ENCODE data around the gene NECAP2. TPM values are rescaled to one million over a fixed set of nuclear protein-coding genes. Genes with fewer than 3 reads are reported as not detected.

Gene NECAP2
- total RNA-seq, 4 donors from 2014 or later = 43.8 to 56.8 (median 48.6) TPM

DNA sequence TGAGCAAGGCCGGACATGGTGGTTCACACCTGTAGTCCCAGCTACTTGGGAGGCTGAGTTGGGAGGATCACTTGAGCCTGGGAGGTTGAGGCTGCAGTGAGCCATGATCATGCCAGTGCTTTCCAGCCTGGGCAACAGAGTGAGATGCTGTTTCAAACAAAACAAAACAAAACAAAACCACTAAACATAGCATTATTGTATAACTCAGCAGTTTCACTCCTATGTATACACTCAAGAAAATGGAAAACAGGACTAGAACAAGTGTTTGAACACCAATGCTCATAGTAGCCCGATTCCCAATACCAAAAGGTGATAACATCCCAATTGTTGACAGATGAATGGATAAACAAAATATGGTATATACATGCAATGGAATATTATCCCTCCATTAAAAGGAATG, 2.0 kb upstream of the NECAP2 start:
- no peak for DNase-seq
- Histone ChIP-seq H3K9me3 (no peaks in the 10 kb centered on the region), H3K4me3 (replicated peaks in 1 of 3) (no peak overlapping the region), H3K27ac (no peak overlapping the region), H3K36me3 (no peaks in the 10 kb centered on the region), H3K4me1 (peaks cover 7% of the 10 kb centered on the region in 2 donors), H3K27me3 (no peaks in the 10 kb centered on the region)
- intact Hi-C loops (cut with DNase I) = no loop called here
- WGBS, 2 donors = 88 to 92% methylated on average over 2 of the region's 2 CpGs
- no peak for TF ChIP-seq POLR2A (IDR thresholded peaks at IDR 0.05)
- TF ChIP-seq, protein P1, sequence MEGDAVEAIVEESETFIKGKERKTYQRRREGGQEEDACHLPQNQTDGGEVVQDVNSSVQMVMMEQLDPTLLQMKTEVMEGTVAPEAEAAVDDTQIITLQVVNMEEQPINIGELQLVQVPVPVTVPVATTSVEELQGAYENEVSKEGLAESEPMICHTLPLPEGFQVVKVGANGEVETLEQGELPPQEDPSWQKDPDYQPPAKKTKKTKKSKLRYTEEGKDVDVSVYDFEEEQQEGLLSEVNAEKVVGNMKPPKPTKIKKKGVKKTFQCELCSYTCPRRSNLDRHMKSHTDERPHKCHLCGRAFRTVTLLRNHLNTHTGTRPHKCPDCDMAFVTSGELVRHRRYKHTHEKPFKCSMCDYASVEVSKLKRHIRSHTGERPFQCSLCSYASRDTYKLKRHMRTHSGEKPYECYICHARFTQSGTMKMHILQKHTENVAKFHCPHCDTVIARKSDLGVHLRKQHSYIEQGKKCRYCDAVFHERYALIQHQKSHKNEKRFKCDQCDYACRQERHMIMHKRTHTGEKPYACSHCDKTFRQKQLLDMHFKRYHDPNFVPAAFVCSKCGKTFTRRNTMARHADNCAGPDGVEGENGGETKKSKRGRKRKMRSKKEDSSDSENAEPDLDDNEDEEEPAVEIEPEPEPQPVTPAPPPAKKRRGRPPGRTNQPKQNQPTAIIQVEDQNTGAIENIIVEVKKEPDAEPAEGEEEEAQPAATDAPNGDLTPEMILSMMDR (IDR thresholded peaks at IDR 0.05) = no peak

DNA sequence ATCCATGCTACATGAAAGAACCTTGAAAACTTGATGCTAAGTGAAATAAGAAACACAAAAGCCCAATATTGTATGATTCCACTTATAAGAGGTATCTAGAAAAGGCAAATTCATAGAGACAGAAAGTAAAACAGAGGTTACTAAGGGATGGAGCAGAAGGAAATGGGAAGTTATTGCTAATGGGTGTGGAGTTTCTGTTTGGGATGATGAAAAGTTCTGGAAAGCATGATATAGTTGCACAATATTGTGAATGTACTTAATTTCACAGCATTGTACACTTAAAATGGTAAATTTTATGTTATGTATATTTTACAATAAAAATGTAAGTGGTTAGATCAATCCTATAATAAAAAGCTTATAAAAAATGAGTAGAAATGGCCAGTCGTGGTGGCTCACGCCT, 1.6 kb upstream of the NECAP2 start:
- intact Hi-C loops (cut with DNase I) = no loop called here
- Histone ChIP-seq H3K36me3 (peaks cover 0 to 1% of the 10 kb centered on the region in 2 donors), H3K9me3 (no peaks in the 10 kb centered on the region), H3K4me3 (replicated peaks in 1 of 3) (no peak overlapping the region), H3K27ac (no peak overlapping the region), H3K27me3 (no peaks in the 10 kb centered on the region), H3K4me1 (peaks cover 7% of the 10 kb centered on the region in 2 donors)
- WGBS, 2 donors = 84 to 91% methylated on average over 2 of the region's 2 CpGs
- no peak for DNase-seq
- TF ChIP-seq, protein P1 (IDR thresholded peaks at IDR 0.05) = no peak
- TF ChIP-seq POLR2A (IDR thresholded peaks at IDR 0.05) = no peak

DNA sequence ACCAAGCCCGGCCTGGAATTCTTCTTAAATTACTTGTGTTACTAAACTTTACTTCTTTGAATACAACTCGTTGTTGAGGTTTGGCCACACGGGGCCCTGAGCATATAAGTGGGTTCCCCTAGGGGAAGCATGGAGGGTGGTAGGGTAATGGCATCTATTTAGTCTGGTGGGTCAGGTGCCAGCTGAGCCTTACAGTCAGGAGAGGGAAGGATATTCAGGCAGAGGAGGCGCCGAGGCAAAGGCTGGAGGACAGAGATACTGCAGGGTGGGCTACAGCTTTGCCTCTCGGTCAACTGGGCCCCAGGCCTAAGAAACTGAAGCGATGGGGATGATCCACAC, 424 bp upstream of the NECAP2 start:
- peaks cover 7% of the 10 kb centered on the region in 2 donors for H3K4me1 ChIP-seq
- no peaks in the 10 kb centered on the region for H3K9me3 ChIP-seq
- TF ChIP-seq, protein P1 (IDR thresholded peaks at IDR 0.05) = no peak
- TF ChIP-seq POLR2A (IDR thresholded peaks at IDR 0.05) = no peak
- H3K27ac ChIP-seq = peak overlapping the region in 2 of 3 donors; percentile 47 to 81
- no peak for DNase-seq
- H3K4me3 ChIP-seq (replicated peaks in 1 of 3) = no peak overlapping the region
- peaks cover under 1 to 5% of the 10 kb centered on the region in 2 donors for H3K36me3 ChIP-seq
- intact Hi-C loops (cut with DNase I) = loop anchor here (10.0 kb wide), 1 partner anchor 55 kb away; no protein-coding TSS in a partner anchor
- WGBS, 2 donors = 32 to 44% methylated on average over 7 of the region's 7 CpGs
- H3K27me3 ChIP-seq = no peaks in the 10 kb centered on the region

DNA sequence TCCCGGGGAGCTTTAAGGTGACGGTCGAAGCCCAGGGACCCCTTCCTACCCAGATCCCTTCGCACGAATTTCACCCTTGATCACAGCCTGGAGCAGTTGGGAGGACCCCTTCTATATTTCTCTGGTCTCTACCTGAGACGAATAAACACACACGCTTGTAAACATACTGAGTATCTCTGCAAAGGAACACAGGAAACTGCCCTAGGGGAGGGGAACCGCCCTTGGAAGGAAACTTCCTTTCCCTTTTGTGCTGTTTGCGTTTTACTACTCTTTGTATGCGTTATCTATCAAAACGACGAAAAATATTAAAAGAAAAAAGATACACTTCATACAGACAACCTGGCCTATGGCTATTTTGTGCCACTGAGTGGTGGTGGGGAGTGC, 750 bp downstream of the NECAP2 start:
- no peak for DNase-seq
- 3 to 4% methylated on average over 12 of the region's 12 CpGs for WGBS, 2 donors
- no peaks in the 10 kb centered on the region for H3K27me3 ChIP-seq
- peaks cover 5 to 8% of the 10 kb centered on the region in 2 donors for H3K36me3 ChIP-seq
- H3K4me3 ChIP-seq (replicated peaks in 1 of 3) = peak overlapping the region; percentile 37 to 89 (median 81)
- intact Hi-C loops (cut with DNase I) = loop anchor here (10.0 kb wide), 1 partner anchor 54 kb away; no protein-coding TSS in a partner anchor
- peak overlapping the region in 2 of 3 donors; percentile 47 to 81 for H3K27ac ChIP-seq
- TF ChIP-seq, protein P1 (IDR thresholded peaks at IDR 0.05) = no peak
- peaks cover 7% of the 10 kb centered on the region in 2 donors for H3K4me1 ChIP-seq
- H3K9me3 ChIP-seq = no peaks in the 10 kb centered on the region

DNA sequence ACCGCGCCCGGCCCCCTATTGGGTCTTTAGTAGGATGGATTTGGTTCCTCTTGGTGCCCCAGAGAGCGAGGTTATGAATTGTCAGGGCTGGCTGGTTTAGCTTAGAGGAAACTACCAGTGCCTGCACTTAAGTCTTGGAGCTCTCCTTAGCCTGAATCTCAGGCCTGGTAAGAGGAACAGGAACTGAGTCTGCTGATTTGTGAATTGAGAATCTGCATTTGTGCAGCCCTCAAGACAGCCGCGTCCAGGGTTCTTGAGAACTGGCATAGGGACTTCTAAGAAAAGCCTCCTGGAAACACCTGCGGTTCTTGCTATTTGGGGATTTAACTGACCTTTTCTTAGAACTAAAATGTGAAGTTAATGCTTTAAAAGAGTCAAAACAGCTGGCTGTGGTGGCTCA, 1.7 kb downstream of the NECAP2 start:
- DNase-seq = no peak
- Histone ChIP-seq H3K4me3 (replicated peaks in 1 of 3) (no peak overlapping the region), H3K36me3 (peaks cover 5 to 8% of the 10 kb centered on the region in 2 donors), H3K4me1 (peaks cover 7% of the 10 kb centered on the region in 2 donors), H3K27ac (no peak overlapping the region), H3K27me3 (no peaks in the 10 kb centered on the region), H3K9me3 (no peaks in the 10 kb centered on the region)
- intact Hi-C loops (cut with DNase I) = loop anchor here (10.0 kb wide), 1 partner anchor 53 kb away; no protein-coding TSS in a partner anchor
- WGBS, 2 donors = 85 to 93% methylated on average over 5 to 7 of the region's 7 CpGs
- TF ChIP-seq, protein P1 (IDR thresholded peaks at IDR 0.05) = no peak
- no peak for TF ChIP-seq POLR2A (IDR thresholded peaks at IDR 0.05)

Data from thyroid gland (tissue), 4 donors.